Spleen (tissue), 11 donors: Measurements from ENCODE around the gene GABRA5. TPM values are rescaled to one million over a fixed set of nuclear protein-coding genes. Genes with fewer than 3 reads are reported as not detected.

Source experiments
- DNase-seq: peaks from one replicate; pipeline ENCODE4 v3.0.0-alpha.2; 2020
- H3K27ac ChIP-seq, 8 donors: fragments of 200-600 bp; sonication (generic) in 7 of 8; 1 replicate in 4 of 8; 2 replicates in 4 of 8; pipeline versions ENCODE4 v1.5.0 to v1.8.0; 2016 to 2021; ENCODE audit warnings: inconsistent platforms in 4 of 8, mild to moderate bottlenecking in 4 of 8, moderate library complexity in 1 of 8
- H3K27me3 ChIP-seq, 7 donors: fragments of 200-600 bp; sonication (generic) in 6 of 7; replicated peaks in 1 of 7; 1 replicate in 4 of 7; 2 replicates in 3 of 7; pipeline versions ENCODE4 v1.5.0 to v1.8.0; 2016 to 2021; ENCODE audit warnings: inconsistent platforms in 3 of 7, mild to moderate bottlenecking in 1 of 7
- H3K36me3 ChIP-seq, 6 donors: fragments of 200-600 bp; sonication (generic) in 5 of 6; 1 replicate in 4 of 6; 2 replicates in 2 of 6; pipeline versions ENCODE4 v1.5.0 to v1.8.0; 2016 to 2021; ENCODE audit warnings: inconsistent platforms in 2 of 6
- H3K4me1 ChIP-seq, 6 donors: fragments of 200-600 bp; sonication (generic) in 5 of 6; 1 replicate in 3 of 6; 2 replicates in 3 of 6; pipeline versions ENCODE4 v1.5.0 to v1.8.0; 2016 to 2021; ENCODE audit warnings: inconsistent platforms in 3 of 6
- H3K4me3 ChIP-seq, 8 donors: fragments of 200-600 bp; sonication (generic) in 7 of 8; 1 replicate in 4 of 8; 2 replicates in 4 of 8; pipeline versions ENCODE4 v1.5.0 to v1.8.0; 2016 to 2021; ENCODE audit warnings: inconsistent platforms in 4 of 8, mild to moderate bottlenecking in 4 of 8, moderate library complexity in 2 of 8
- H3K9me3 ChIP-seq, 8 donors: fragments of 200-600 bp; sonication (generic) in 7 of 8; 1 replicate in 4 of 8; 2 replicates in 4 of 8; pipeline versions ENCODE4 v1.5.0 to v1.8.0; 2016 to 2021; ENCODE audit warnings: inconsistent platforms in 4 of 8
- POLR2A ChIP-seq, 3 donors: fragments of 450-650 bp; IDR thresholded peaks; one replicate each; pipeline ENCODE4 v1.5.1; 2017; ENCODE audit warnings: antibody characterized with exemption in 3 of 3, mild to moderate bottlenecking in 1 of 3
- POLR2AphosphoS5 ChIP-seq, 3 donors: sonication (generic); formaldehyde crosslinking; IDR thresholded peaks; one replicate each; pipeline ENCODE4 v1.5.1; 2017; ENCODE audit warnings: antibody characterized with exemption in 3 of 3
- WGBS, 5 donors: extraction: QIAGEN DNeasy Blood & Tissue Kit in 3 of 5; methylation state at CpG; one replicate each; pipeline versions ENCODE4 v1.1.5 to v1.1.7; 2013 to 2018; 5-methylcytosine and 5-hydroxymethylcytosine counted together
- intact Hi-C: fragments of 100-400 bp; cut with DNase I; formaldehyde crosslinking; loops from one replicate; pipeline ENCODE4 v1.15.0; 2023; ENCODE audit warnings: low total_unique reads
- polyA plus RNA-seq, 3 donors: library from polyadenylated mRNA; stranded (reverse); fragments of 200-250 nt; gene quantifications; one replicate each; pipeline ENCODE4 v1.2.1, GENCODE V29; 2013
- total RNA-seq, 7 donors: library from RNA; depleted of rRNA in 3 of 7; stranded (reverse); fragments of >200 nt in 3 of 7; fragmentation: NEBNext Ultra II Directional in 4 of 7; extraction: Animal tissue kit (Norgen Biotek cat#: 25700) in 4 of 7; gene quantifications; one replicate each; pipeline versions ENCODE4 v1.1.0 to v1.2.1, GENCODE V29; 2016 to 2021
- TF ChIP-seq, protein P1 (sequence below), 11 experiments: fragments of 200-600 bp in 7 of 11; fragments of 450-650 bp in 4 of 11; sonication (generic) in 4 of 11; IDR thresholded peaks in 8 of 11; conservative IDR thresholded peaks in 3 of 11; 1 replicate in 7 of 11; 2 replicates in 4 of 11; pipeline versions ENCODE4 v1.4.0 to v1.8.0; 2016 to 2021; ENCODE audit warnings: antibody characterized with exemption in 11 of 11, inconsistent platforms in 4 of 11, mild to moderate bottlenecking in 1 of 11
- donor health status: healthy with polysubstance abuse.
- donor health status: DM: no; HTN: no; CAD: no; lungs with moderate emphysema.
- donor health status: DM: no; HTN: no; CAD: no.
- donor health status: Bipolar disorder and iron deficiency.
- donor health status: healthy.
- donor health status: DM: no; HTN: no; CAD: no.
- donor health status: DM: yes; HTN: yes; CAD: no.

The GABRA5 gene
- total and polyA plus RNA-seq, 10 donors = 0.02 to 0.85 (median 0.04) TPM; not detected in 7

DNA sequence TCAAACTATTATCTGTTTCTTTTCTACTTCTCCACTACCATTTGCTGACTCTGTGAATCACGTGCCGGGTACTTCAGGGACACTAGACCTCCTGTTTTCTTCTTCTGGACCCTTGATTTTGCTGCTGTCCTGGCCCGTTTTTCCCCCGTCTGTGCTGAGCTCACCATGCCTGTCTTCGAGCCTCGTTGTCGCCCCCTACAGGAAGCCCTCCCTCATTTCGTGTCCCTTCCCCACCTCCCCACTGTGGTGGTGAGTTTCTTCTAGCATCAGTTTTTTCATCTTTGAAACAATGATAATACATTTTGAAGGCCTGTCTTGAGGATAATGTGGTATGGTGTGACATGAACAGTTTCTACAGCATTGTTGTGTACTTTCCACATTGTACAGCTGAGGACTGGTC, 117.0 kb downstream of the GABRA5 start:
- H3K9me3 ChIP-seq = peaks cover 0 to 17% (median 0%) of the 10 kb centered on the region in 8 donors
- WGBS, 5 donors = 72 to 85% (median 77%) methylated on average over 8 of the region's 8 CpGs

DNA sequence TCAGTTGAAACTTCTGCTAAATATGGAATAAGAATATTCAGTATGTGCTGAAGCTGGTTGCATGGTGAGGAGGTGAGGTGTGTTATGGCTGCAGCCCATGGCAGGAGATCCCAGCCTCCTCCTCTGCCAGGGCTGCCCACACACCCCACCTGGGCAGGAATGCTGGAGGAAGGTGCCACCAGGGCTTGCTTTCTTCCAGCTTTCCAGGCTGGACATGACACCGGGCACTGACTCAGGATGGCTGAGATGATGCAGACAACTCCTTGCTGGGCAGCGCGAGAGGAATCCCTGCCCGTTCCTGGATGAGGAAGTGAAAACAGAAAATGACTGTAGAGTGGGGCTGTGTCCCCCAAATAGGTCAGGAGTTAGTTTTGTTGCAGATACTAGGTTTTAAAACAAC, 118.2 kb downstream of the GABRA5 start:
- H3K9me3 ChIP-seq = peaks cover 0 to 21% (median 0%) of the 10 kb centered on the region in 8 donors
- intact Hi-C loops = no loop called here
- 82 to 90% (median 85%) methylated on average over 4 of the region's 4 CpGs for WGBS, 5 donors
- H3K27ac ChIP-seq = no peak overlapping the region
- no peaks in the 10 kb centered on the region for H3K27me3 ChIP-seq
- DNase-seq = no peak
- no peaks in the 10 kb centered on the region for H3K4me1 ChIP-seq
- no peaks in the 10 kb centered on the region for H3K36me3 ChIP-seq
- TF ChIP-seq, protein P1, sequence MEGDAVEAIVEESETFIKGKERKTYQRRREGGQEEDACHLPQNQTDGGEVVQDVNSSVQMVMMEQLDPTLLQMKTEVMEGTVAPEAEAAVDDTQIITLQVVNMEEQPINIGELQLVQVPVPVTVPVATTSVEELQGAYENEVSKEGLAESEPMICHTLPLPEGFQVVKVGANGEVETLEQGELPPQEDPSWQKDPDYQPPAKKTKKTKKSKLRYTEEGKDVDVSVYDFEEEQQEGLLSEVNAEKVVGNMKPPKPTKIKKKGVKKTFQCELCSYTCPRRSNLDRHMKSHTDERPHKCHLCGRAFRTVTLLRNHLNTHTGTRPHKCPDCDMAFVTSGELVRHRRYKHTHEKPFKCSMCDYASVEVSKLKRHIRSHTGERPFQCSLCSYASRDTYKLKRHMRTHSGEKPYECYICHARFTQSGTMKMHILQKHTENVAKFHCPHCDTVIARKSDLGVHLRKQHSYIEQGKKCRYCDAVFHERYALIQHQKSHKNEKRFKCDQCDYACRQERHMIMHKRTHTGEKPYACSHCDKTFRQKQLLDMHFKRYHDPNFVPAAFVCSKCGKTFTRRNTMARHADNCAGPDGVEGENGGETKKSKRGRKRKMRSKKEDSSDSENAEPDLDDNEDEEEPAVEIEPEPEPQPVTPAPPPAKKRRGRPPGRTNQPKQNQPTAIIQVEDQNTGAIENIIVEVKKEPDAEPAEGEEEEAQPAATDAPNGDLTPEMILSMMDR (IDR thresholded peaks at IDR 0.05 in 8 of 11, conservative IDR thresholded peaks at IDR 0.05 in 3 of 11) = no peak
- TF ChIP-seq POLR2AphosphoS5 (IDR thresholded peaks at IDR 0.05) = no peak
- TF ChIP-seq POLR2A (IDR thresholded peaks at IDR 0.05) = no peak
- no peak overlapping the region for H3K4me3 ChIP-seq

More for the DNA sequence above, 117.0 kb downstream of the GABRA5 start:
- Histone ChIP-seq H3K4me3 (no peak overlapping the region), H3K27ac (no peak overlapping the region), H3K4me1 (no peaks in the 10 kb centered on the region), H3K36me3 (no peaks in the 10 kb centered on the region), H3K27me3 (no peaks in the 10 kb centered on the region)
- intact Hi-C loops = no loop called here
- DNase-seq = no peak
- TF ChIP-seq, protein P1 (IDR thresholded peaks at IDR 0.05 in 8 of 11, conservative IDR thresholded peaks at IDR 0.05 in 3 of 11) = no peak
- TF ChIP-seq POLR2AphosphoS5 (IDR thresholded peaks at IDR 0.05) = no peak

DNA sequence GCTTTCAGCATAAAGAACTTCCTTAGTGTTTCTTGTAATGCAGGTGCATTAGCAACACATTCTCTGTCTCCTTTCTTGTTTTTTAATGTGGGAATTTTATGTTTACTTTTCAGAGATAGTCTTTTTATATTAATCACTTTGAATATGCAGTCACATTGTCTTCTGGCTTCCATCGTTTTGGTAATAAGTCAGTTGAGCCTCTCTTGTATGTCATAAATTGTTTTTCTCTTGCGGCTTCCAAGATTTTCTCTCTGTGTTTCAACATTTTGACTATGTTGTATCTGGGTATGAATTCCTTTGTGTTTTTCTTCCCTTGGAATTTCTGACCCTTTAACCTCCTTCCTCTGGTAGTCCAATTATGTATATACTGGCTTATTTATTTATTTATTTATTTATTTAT, 129.4 kb downstream of the GABRA5 start:
- intact Hi-C loops = no loop called here
- no peak for DNase-seq
- Histone ChIP-seq H3K9me3 (peaks cover 0 to 39% (median 14%) of the 10 kb centered on the region in 8 donors), H3K27me3 (no peaks in the 10 kb centered on the region), H3K4me1 (no peaks in the 10 kb centered on the region), H3K36me3 (no peaks in the 10 kb centered on the region), H3K27ac (no peak overlapping the region), H3K4me3 (no peak overlapping the region)
- TF ChIP-seq POLR2A (IDR thresholded peaks at IDR 0.05) = no peak
- TF ChIP-seq POLR2AphosphoS5 (IDR thresholded peaks at IDR 0.05) = no peak
- TF ChIP-seq, protein P1 (IDR thresholded peaks at IDR 0.05 in 8 of 11, conservative IDR thresholded peaks at IDR 0.05 in 3 of 11) = no peak
- 91 to 95% (median 93%) methylated on average over 2 of the region's 2 CpGs for WGBS, 5 donors

Other genes with a start within 250 kb of the GABRA5 start
- gene GABRB3, start 94.0 kb upstream of the GABRA5 start, total RNA-seq = 1 to 10 TPM in 6 of 7 donors, under 1 TPM in 1; 0.83 to 7.0 (median 1.9) TPM
- gene GABRB3, start 94.0 kb upstream of the GABRA5 start, polyA plus RNA-seq = under 1 TPM; 0.09 to 0.29 (median 0.14) TPM
- 10 to 100 TPM in 1 of 7 donors, 1 to 10 TPM in 5, under 1 TPM in 1; 0.56 to 19.6 (median 1.9) TPM for gene GABRG3, start 104.1 kb downstream of the GABRA5 start, total RNA-seq
- gene GABRG3, start 104.1 kb downstream of the GABRA5 start, polyA plus RNA-seq = under 1 TPM; 0.14 to 0.22 (median 0.17) TPM